SK-N-MC (cell line): Measurements from ENCODE around the gene PABPN1.

Experiments used
- DNase-seq: peaks from one replicate; pipeline ENCODE4 v3.0.0-alpha.2; 2011; ENCODE audit warnings: low read depth, low spot score
- H3K27ac ChIP-seq: fragments of 200-600 bp; sonication (generic); 2 replicates; pipeline ENCODE4 v1.5.1; 2016; ENCODE audit warnings: mixed run types
- H3K36me3 ChIP-seq: fragments of 200-600 bp; sonication (generic); 2 replicates; pipeline ENCODE4 v1.6.1; 2017; ENCODE audit warnings: antibody characterized with exemption, low read length, mixed read lengths; ENCODE audit not compliant: insufficient read depth
- H3K4me3 ChIP-seq: fragments of 200-600 bp; sonication (generic); 2 replicates; pipeline ENCODE4 v1.5.1; 2016
- H3K9ac ChIP-seq: fragments of 200-600 bp; sonication (generic); 2 replicates; pipeline ENCODE4 v1.8.0; 2017; ENCODE audit warnings: mixed run types, mixed read lengths; ENCODE audit not compliant: insufficient read length
- H3K9me3 ChIP-seq: fragments of 200-600 bp; sonication (generic); 2 replicates; pipeline ENCODE4 v1.6.1; 2017; ENCODE audit warnings: low read depth, mild to moderate bottlenecking, antibody characterized with exemption, low read length, moderate library complexity, mixed read lengths
- EZH2 ChIP-seq: fragments of 200-600 bp; sonication (generic); IDR thresholded peaks from one replicate; pipeline ENCODE4 v1.6.1; 2017; ENCODE audit warnings: antibody characterized with exemption
- FOXP2 ChIP-seq: optimal IDR thresholded peaks from 2 replicates; pipeline ENCODE3; 2011; ENCODE audit warnings: mild to moderate bottlenecking, moderate library complexity; ENCODE audit not compliant: insufficient read depth; ENCODE audit errors: extremely low read length, control extremely low read depth
- POLR2AphosphoS5 ChIP-seq: IDR thresholded peaks from 2 replicates; pipeline ENCODE4 v1.6.1; 2012; ENCODE audit warnings: mild to moderate bottlenecking, low read depth, low read length, borderline replicate concordance

PABPN1 gene

DNA sequence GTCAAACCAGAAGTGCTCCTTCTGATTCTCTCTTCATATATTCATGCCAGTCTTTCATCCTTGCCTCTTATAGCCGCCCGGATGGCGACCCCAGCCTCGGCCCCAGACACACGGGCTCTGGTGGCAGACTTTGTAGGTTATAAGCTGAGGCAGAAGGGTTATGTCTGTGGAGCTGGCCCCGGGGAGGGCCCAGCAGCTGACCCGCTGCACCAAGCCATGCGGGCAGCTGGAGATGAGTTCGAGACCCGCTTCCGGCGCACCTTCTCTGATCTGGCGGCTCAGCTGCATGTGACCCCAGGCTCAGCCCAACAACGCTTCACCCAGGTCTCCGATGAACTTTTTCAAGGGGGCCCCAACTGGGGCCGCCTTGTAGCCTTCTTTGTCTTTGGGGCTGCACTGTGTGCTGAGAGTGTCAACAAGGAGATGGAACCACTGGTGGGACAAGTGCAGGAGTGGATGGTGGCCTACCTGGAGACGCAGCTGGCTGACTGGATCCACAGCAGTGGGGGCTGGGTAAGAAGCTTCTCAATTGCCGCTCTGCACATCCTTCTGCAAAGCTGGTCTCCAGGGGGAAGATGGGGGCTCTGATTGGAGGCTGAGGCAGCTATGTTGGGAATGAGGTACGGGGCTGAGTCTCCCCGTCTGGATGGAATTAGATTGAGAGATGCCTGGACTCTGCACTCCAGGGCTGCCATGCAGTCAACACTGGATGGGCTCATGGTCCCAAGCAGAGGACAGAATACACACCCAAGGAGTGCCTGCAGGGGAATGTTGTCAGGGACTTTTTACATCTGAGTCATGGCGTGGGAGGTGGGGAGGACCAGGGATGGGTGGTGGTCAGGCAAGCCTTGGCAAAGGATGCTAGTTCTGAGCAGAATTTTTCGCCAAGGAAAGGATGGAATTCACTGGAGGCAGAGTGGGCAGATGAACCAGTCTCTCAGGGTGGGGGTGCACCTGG, 13.3 kb upstream of the PABPN1 start:
- Histone ChIP-seq H3K9me3 (no peaks in the 10 kb centered on the region), H3K4me3 (peak overlapping the region; percentile 95), H3K27ac (no peak overlapping the region), H3K36me3 (peaks cover 15% of the 10 kb centered on the region; the same call in 1 of the 2 replicates), H3K9ac (peak overlapping the region; percentile 94)
- TF ChIP-seq POLR2AphosphoS5 = no peak
- no peak for TF ChIP-seq FOXP2
- TF ChIP-seq EZH2 = no peak
- DNase-seq = no peak

DNA sequence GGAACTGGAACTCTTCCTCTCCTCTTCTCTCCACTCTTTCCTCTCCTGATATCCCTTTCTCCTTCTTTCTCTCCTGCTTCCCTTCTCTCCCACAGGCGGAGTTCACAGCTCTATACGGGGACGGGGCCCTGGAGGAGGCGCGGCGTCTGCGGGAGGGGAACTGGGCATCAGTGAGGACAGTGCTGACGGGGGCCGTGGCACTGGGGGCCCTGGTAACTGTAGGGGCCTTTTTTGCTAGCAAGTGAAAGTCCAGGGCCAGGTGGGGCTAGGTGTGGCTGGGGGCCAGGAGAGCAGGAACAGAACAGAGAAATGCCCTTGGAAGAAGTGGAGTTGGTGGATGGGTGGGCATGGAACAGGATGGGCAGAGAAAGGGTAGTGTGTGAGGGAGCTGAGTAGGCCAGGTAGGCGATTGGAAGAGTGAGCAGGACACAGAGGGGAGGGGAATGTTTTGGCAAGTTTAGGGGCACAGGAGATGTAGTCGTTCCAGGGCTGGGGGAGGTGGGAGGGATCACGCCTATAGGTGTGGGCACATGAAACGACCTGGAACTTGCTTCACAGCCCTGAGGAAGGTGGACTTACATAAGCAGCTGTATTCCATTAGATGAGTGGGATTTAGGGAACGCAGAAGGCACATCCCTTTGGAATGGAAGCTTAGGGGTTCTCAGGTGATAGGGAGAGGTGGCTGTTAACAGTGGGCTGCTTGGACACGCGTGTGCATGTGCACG, 12.4 kb upstream of the PABPN1 start:
- TF ChIP-seq EZH2 = no peak
- no peak for TF ChIP-seq FOXP2
- no peak for TF ChIP-seq POLR2AphosphoS5
- no peak overlapping the region for H3K4me3 ChIP-seq
- no peaks in the 10 kb centered on the region for H3K9me3 ChIP-seq
- peaks cover 15% of the 10 kb centered on the region; the same call in 1 of the 2 replicates for H3K36me3 ChIP-seq
- H3K9ac ChIP-seq = no peak overlapping the region
- DNase-seq = no peak
- no peak overlapping the region for H3K27ac ChIP-seq

DNA sequence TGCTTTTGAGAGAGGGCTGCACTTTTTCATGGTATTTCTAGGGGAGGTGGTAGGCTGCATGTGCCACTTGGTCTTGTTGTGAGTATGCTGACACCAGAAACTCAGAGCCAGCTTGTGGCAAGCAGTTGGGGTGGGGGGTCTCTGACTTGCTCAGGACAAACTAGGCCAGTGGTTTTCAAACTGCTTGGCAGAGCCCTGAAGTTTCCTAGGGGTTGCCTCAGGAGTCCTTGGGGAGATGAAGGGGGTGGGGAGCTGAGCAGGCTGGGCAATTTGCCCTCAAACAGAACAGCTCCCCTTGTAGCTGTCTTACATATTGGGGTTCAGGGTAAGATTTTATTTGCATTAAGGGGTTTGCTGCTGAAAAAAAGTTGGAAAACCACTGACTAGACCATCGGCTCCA, 10.7 kb upstream of the PABPN1 start:
- no peak overlapping the region for H3K4me3 ChIP-seq
- TF ChIP-seq POLR2AphosphoS5 (no peak), FOXP2 (no peak), EZH2 (no peak)
- no peak overlapping the region for H3K27ac ChIP-seq
- H3K36me3 ChIP-seq = peaks cover 15% of the 10 kb centered on the region; the same call in 1 of the 2 replicates
- no peaks in the 10 kb centered on the region for H3K9me3 ChIP-seq
- no peak overlapping the region for H3K9ac ChIP-seq
- DNase-seq = no peak

DNA sequence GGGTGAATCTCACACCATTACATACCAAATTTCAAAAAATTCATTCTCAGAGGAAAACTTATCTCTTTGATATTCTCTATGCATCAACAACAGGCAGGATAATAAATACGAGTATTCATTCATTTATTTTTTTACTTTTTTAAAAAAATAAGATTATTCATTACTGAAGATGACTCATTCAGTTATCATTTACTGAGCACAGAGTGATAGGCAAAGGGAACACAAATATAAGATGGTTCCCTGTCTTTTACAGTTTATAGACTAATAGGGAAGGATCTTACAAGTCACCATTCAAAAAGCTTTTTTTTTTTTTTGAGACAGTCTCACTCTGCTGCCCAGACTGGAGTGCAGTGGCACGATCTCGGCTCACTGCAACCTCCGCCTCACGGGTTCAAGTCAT, 5.0 kb upstream of the PABPN1 start:
- no peak for DNase-seq
- H3K36me3 ChIP-seq = peaks cover 9% of the 10 kb centered on the region; the same call in 1 of the 2 replicates
- no peak for TF ChIP-seq POLR2AphosphoS5

DNA sequence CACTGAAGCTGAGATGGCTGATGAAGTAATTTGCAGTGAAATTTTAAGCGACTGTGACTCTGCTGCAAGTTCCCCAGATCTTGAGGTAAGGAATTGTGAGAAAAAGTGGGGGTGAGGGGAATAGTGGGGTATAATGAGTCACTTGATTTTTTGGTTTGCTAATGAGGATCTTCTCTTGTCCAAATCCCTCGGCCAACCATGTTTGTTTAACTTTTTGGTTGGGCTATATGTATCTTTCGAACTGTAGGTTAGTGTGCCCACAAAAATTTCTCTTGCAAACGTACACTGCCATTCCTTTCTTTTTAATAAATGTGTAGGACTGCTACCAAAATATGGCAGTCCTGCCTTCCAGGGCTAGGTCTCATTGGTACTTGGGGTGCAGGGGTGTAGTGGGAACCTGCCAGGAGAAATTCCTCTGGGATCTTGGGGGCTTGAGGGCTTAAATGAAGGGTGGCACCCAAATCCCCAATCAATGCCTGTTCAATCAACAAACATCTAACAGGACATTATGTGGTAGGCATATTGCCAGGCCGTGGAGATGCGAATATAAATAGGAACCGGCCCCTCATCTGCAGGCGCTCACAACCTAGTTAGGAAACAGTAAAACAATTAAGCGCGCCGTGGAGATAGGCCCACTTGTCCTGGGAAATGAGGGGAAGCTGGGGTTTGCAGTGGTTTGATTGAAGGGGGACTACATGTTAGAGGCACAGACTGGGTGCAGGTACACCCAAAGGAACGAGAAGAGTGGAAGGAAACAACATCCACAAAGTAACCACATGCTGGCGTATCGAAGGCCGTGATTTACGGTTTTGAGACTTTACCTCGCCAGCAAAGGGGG, 1.3 kb upstream of the PABPN1 start:
- H3K27ac ChIP-seq = peak overlapping the region; percentile 94
- TF ChIP-seq POLR2AphosphoS5 (no peak), EZH2 (no peak), FOXP2 (no peak)
- peak overlapping the region; percentile 64 for H3K9ac ChIP-seq
- DNase-seq = no peak
- peaks cover 37% of the 10 kb centered on the region for H3K36me3 ChIP-seq
- no peaks in the 10 kb centered on the region for H3K9me3 ChIP-seq
- H3K4me3 ChIP-seq = peak overlapping the region; percentile 80

More for the DNA sequence above, 5.0 kb upstream of the PABPN1 start:
- Histone ChIP-seq H3K27ac (no peak overlapping the region), H3K9ac (no peak overlapping the region), H3K4me3 (no peak overlapping the region), H3K9me3 (no peaks in the 10 kb centered on the region)

DNA sequence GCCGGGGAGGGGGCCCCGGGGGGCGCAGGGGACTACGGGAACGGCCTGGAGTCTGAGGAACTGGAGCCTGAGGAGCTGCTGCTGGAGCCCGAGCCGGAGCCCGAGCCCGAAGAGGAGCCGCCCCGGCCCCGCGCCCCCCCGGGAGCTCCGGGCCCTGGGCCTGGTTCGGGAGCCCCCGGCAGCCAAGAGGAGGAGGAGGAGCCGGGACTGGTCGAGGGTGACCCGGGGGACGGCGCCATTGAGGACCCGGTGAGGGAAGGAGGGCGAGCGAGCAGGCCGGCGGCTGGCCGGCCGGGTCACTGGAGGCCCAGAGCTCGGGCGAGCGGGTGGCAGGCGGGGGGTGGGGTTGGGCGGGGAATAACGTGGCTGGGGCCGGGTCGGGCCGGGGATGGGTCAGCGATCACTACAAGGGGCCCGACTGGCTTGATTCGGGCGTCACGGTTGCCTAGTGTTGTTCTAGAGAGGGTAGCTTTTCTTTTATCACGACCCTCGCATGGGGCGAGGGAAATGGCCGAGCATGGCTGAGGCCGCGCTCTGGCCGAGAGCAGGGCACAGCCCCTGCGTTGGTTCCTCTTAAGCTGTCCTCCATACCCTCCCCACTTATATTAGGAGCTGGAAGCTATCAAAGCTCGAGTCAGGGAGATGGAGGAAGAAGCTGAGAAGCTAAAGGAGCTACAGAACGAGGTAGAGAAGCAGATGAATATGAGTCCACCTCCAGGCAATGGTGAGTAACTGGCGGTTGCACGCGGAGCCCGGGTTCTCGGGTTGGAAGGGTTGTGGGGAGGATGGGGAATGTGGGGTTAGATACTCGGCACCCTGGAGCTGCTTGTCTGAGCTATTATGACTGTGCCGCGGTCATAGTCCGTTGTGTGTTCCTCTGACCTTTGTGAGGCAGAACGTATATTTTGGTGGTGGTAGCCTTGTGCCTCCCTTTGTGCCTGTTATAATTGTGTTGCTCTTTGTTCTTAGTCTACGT, 603 bp downstream of the PABPN1 start:
- Histone ChIP-seq H3K27ac (peak overlapping the region; percentile 88), H3K4me3 (peak overlapping the region; percentile 99), H3K9ac (peak overlapping the region; percentile 99), H3K9me3 (no peaks in the 10 kb centered on the region), H3K36me3 (peaks cover 47% of the 10 kb centered on the region)
- no peak for DNase-seq
- TF ChIP-seq FOXP2 = no peak
- TF ChIP-seq EZH2 = no peak
- TF ChIP-seq POLR2AphosphoS5 = peak; percentile 42; the same call in 1 of the 2 replicates
